ENCODE results near the gene MRPL34. TPM values are rescaled to one million over a fixed set of nuclear protein-coding genes. Genes with fewer than 3 reads are reported as not detected.

Gene MRPL34
- 19.7 and 23.7 TPM in 2 replicates for total RNA-seq

DNA sequence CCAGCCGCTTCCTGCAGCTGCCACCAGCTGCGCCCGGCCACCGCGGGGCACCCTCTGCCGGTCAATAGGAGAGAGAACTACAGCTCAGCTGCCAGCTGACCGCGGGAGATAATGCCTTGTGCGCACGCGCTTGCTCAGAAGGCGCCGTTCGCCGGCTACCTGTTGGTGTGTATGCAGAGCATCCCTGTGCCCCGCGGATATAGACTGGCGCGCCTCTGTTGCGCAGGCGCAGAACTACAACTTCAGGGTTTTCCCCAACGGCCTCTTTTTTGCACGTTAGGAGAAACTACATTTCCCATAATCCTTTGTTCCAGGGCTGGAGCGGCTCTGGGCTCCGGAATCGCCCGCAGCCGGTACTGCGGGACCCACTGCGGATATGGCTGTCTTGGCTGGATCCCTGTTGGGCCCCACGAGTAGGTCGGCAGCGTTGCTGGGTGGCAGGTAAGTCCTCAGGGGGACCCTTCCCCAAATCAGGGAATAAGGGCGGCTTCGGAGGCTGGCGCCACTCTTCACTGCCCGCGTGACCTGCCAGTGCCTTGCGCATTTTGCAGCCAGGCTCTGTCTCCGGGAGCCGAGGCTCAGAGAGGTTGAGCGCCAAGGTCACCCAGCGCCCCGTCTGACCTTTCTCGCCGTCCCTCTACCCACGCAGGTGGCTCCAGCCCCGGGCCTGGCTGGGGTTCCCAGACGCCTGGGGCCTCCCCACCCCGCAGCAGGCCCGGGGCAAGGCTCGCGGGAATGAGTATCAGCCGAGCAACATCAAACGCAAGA is at the start of gene MRPL34:
Gene MRPL34 (plus strand): TSS at position 356 of the 768 bp plus-strand sequence. CDS start 21 bp downstream, at position 377.

DNA sequence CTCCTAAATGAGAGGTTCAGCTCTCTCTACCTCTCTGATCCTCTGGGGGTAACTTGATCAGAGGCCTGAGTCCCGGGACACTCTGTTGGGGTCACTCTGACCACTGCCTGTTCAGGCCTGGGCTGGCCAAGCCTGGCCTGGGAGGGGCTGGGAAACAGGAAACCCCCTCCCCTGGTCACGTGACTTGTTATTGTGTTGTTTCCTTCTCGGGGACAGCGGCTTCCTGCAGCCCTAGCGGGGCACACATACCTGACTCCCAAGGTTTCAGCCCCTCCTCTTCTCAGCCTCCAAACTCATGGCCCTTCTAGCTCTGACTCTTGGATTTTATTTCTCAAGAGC is 41.1 kb upstream of the MRPL34 start, which contains the start of gene USHBP1:
Gene USHBP1 (minus strand): TSS at position 105 of the 339 bp plus-strand sequence. CDS start 446 bp downstream, outside the sequence.

DNA sequence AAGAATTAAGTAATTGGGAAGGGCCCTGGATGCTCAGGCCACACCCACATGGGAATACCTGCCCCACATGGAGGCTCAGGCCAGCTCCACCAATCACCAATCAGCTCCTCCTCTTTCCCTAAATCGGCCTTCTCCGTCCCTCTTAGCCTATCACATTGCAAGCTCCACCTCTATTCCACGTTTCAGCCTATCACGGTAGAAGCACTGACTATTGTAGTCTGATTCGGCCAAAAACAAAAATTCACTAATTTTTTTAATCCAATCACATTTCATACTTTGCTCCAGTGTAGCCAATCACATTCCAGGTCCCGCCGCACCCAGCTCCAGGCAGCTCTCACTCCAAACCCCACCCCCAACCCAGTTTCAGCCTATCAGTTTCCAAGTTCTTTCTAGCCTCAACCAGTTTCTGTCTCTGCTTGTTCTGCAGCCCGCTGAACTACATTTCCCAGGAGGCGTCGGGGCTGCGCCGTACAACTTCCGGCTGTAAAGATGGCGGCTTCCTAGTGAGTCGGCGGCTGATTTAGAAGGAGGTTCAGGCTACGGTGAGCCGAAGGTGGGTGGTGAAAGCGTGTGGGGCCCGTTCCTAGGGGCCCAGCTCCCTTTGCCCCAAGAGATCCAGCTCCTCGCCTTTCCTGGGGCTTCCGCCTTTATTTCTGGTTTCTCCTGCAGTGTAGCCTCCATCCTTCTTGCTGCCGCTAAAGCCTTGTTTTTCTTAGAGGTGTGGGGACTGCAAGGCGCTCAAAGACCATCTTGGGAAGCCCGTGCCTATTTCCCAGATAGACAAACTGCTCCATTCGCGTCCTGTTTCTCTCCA is 38.5 kb upstream of the MRPL34 start, which contains the start of gene BABAM1:
Gene BABAM1 (plus strand): TSS at position 469 of the 814 bp plus-strand sequence. CDS start 1,364 bp downstream, outside the sequence.

DNA sequence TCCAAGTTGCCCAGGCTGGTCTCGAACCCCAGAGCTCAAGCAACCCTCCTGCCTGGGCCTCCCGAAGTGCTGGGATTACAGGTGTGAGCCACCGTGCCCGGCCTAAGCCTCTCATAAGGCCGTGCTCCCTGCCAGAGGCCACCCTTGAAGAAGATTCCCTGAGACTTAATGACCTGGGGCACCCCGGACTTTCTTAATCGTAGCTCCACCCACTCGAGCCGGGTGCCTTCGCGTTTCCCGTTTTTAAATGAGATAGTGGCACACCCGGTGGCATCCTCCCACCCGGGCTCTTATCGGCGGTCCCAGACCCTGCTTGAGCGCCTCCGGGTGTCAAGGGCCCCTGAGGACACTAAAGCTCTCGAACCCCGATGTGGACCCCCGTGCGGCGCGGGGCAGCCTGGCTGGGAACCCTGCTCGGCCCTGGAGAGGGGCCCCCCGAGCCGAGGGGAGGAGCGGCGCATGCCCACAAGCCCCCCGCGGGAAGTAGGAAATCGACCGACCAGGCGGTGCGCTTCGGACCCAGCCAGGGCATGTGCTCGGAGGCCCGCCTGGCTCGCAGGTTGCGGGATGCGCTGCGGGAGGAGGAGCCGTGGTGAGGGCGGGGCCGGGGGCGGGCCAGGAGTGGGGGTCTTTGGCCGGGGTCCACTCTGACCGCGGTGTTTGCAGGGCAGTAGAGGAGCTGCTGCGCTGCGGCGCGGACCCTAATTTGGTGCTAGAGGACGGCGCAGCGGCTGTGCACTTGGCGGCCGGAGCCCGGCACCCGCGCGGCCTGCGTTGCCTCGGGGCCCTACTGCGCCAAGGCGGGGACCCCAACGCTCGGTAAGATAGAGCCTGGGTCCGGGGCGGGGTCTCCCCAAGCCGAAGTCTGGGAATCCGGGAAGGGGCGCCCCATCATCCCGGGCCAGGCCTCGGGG is 24.0 kb upstream of the MRPL34 start, which contains the start of gene ANKLE1:
Gene ANKLE1 (plus strand): TSS at position 511 of the 914 bp plus-strand sequence. CDS start 20 bp downstream, at position 531.

DNA sequence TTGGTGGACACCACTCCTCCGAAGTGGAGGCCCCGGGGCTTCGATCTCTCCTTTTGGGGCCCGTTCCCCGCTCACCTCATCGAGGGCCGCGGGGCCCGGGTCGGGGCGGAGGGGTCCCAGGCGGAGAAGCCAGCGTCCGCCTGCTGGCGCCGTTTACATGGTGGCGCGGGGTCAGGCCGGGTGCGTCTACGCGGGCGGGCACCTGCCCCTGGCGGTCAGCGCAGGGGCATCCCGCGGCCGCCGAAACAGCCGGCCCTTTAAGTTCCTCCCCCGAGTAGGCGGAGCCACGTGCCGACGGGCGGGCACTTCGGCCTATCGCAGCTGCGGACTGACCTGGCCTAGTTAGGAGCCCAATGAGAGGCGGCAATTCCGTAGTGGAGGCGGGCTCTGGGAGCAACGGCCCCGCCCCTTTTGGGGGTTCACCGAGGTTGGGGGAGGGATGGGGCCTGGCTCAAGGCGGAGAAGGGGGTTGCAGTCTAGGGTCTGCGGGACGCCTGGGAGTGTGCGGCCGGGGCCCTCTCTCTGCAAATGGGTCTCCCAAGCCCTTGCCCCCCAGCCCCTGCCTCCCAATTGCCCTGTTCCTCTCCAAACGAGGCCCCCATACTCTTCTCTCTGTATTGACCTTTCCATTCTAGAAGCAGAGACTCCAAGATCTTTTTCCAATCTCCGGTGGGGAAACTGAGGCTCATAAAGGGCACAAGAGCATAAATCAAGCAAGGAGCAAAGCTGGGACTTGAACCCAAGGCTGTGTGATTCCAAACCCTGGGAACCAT is 2.3 kb upstream of the MRPL34 start, which contains the start of gene ABHD8:
Gene ABHD8 (minus strand): TSS at position 259 of the 773 bp plus-strand sequence. CDS start 1,809 bp downstream, outside the sequence.

DNA sequence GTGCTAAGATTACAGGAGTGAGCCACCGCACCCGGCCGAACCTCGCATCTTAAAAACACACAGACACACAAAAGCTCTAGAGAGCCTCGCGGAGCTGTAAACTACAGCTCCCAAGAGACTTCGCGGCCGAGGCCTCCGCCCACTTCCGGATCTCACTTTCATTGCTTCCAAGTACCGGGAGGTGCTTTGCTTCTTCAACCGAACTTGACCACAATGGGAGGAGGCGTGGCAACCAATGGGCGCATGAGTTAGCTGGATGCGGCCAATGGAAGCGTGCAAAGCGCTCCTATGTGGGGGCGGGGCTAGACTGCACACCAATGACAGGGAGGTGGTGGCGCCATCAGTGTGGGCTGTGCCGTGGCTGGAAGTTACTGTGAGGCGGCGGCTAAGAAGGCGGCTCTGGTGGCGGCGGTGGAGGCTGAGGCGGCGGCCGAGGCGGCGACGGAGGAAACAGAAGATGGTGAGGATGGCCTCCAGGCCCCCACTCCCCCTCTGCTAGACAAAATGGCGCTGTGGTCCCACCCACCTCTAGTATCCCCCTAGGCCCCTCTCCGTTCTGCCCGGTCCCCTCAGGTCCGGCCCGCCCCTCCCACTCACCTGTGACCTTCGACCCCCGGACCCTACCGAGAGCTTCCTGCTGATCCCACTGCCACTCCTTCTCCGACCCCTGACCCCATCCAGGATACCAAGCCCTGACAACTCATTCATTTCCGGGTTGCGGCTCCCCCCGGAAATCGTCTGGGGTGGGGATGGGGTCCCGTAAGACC is 3.7 kb downstream of the MRPL34 start, which contains the start of gene DDA1:
Gene DDA1 (plus strand): TSS at position 366 of the 767 bp plus-strand sequence. CDS start 92 bp downstream, at position 458.

DNA sequence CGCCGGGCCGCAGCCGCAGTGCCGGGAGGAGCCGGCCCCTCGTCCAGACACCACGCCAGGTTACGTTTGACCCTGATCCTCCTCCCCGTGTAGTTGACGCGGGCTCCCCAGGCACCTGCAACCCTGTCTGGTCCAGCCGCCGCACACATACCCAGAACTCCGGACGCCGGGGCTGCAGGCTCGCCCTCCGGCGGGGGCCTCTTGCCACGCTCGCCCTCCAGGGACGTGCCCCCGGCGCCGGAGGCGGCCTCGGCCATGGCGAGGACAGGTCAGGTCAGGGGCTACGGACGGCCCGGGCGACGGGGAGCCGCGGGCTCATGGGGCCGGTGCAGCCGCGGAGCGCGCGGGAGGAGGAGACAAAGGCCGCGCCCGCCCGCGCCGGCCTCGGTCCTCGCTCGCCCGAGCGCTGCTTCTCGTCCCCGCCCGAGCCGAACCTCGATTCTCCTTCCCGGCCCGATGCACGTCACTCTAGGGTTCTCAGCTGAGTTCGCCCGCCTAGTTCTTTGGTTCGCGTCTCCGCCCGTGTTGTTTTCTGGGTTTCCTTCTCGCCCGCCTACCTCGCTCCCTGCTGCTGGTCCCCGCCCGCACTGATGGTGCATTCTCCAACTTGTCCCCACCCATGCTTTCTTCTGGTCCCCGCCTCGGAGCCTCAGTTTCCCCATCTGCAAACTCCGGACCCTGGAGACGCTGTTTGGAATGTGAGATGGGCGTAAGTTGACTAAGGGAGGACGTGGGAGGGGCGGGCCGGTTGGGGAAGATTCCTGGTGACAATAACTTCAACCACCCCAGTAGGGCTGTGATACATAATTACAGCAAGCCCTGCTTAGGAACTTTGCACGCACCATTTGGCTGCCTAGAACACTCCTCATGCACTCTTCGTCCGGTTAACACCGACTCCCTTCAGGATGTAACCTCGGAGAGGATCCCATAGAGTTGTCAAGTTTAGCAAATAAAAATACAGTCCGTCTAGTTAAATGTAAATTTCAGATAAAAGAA is 29.0 kb downstream of the MRPL34 start, which contains the start of gene ANO8:
Gene ANO8 (minus strand): TSS at position 442 of the 996 bp plus-strand sequence. CDS start 185 bp downstream, at position 257.

DNA sequence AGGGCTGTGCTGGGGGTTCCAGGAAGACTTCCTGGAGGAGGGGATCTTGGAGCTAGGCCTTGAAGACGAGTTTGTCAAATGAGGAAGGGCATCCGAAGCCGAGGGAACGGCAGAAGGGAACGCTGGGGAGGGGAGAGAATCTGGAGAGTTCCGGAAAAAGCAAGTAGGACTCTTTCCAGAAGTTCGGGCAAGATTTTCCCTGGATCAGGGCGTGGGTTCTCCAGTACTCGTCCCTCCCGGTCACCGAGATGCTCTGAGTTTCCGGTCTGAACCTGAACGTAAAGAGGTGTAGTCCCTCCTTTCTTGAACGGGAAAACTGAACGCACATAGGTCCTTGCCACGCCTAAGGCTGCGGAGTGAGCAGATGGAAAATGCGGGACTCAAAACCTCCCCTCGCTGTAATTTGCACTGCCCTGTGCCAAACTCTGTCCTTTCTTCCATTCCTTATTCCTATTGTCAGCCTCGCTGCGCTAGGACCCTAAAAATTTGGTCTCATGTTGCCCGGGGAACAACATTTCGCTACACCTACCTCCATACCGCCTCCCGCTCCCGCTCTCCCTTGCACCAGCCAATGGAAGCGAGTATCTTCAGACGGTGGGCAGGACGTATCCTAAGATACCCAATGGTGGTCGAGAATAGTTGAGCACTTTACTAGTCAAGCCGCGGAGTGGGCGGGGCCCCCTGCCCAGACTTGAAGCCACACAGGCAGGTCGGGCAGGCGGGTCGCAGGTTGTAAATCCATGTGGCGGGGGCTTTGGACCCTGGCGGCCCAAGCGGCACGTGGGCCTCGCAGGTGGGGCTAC is 31.4 kb downstream of the MRPL34 start, which contains the start of gene GTPBP3:
Gene GTPBP3 (plus strand): TSS at position 682 of the 803 bp plus-strand sequence. CDS start 59 bp downstream, at position 741.

Other genes with a start within 250 kb of the MRPL34 start
- 2.4 and 3.1 TPM in 2 replicates for gene HAUS8, start 230.4 kb upstream of the MRPL34 start, total RNA-seq
- 59.7 and 72.8 TPM in 2 replicates for gene MYO9B, start 230.1 kb upstream of the MRPL34 start, total RNA-seq
- 20.3 and 22.7 TPM in 2 replicates for gene USE1, start 90.5 kb upstream of the MRPL34 start, total RNA-seq
- gene OCEL1, start 79.6 kb upstream of the MRPL34 start, total RNA-seq, result 3.7 and 4.1 TPM in 2 replicates
- gene NR2F6, start 60.0 kb upstream of the MRPL34 start, total RNA-seq, result 20.8 and 27.7 TPM in 2 replicates
- not detected in 2 replicates for gene USHBP1, start 41.1 kb upstream of the MRPL34 start, total RNA-seq
- gene BABAM1, start 38.4 kb upstream of the MRPL34 start, total RNA-seq, result 59.5 and 63.5 TPM in 2 replicates
- gene ANKLE1, start 24.0 kb upstream of the MRPL34 start, total RNA-seq, result 0.26 TPM in 1 of 2 replicates, not detected in the other
- gene ABHD8, start 2.4 kb upstream of the MRPL34 start, total RNA-seq, result 9.0 and 10.5 TPM in 2 replicates
- gene DDA1, start 3.7 kb downstream of the MRPL34 start, total RNA-seq, result 11.8 and 22.7 TPM in 2 replicates
- 2.6 and 3.5 TPM in 2 replicates for gene ANO8, start 29.0 kb downstream of the MRPL34 start, total RNA-seq
- gene GTPBP3, start 31.7 kb downstream of the MRPL34 start, total RNA-seq, result 4.8 and 9.4 TPM in 2 replicates
- not detected in 2 replicates for gene PLVAP, start 71.5 kb downstream of the MRPL34 start, total RNA-seq
- gene CCDC194, start 88.3 kb downstream of the MRPL34 start, total RNA-seq, result 0.22 TPM in 1 of 2 replicates, not detected in the other
- gene BST2, start 99.8 kb downstream of the MRPL34 start, total RNA-seq, result 0.65 and 1.2 TPM in 2 replicates
- 24.5 and 42.3 TPM in 2 replicates for gene MVB12A, start 114.2 kb downstream of the MRPL34 start, total RNA-seq
- gene TMEM221, start 142.8 kb downstream of the MRPL34 start, total RNA-seq, result 0.22 TPM in 1 of 2 replicates, not detected in the other
- not detected in 2 replicates for gene NXNL1, start 155.1 kb downstream of the MRPL34 start, total RNA-seq
- 12.0 and 13.5 TPM in 2 replicates for gene SLC27A1, start 164.7 kb downstream of the MRPL34 start, total RNA-seq
- gene PGLS, start 205.8 kb downstream of the MRPL34 start, total RNA-seq, result 52.5 and 55.2 TPM in 2 replicates
- 55.5 and 55.7 TPM in 2 replicates for gene COLGALT1, start 249.8 kb downstream of the MRPL34 start, total RNA-seq

Measured in articular chondrocyte of knee joint (primary cell).